ENCODE results near the gene HS6ST1.

Gene HS6ST1

GRCh38 chr2:128249555-128249954, 69.1 kb downstream of the HS6ST1 start:
- H3K4me1 Mint-ChIP-seq: peaks cover 10% of the 10 kb centered on the region
- no peaks in the 10 kb centered on the region for H3K9me3 Mint-ChIP-seq
- ATAC-seq (replicated peaks; ENCODE audit: extremely low read depth, poor library complexity, severe bottlenecking) (no peak), DNase-seq (ENCODE audit: low spot score in 2 of 2) (no peak)
- peaks cover 10% of the 10 kb centered on the region for H3K27me3 Mint-ChIP-seq
- H3K27ac Mint-ChIP-seq (ENCODE audit: low read depth): no peak overlapping the region
- H3K4me3 Mint-ChIP-seq: no peak overlapping the region
- H3K36me3 Mint-ChIP-seq (ENCODE audit: insufficient read depth): no peaks in the 10 kb centered on the region

GRCh38 chr2:128245813-128246212, 72.9 kb downstream of the HS6ST1 start:
- Mint-ChIP-seq H3K27ac (ENCODE audit: low read depth) (no peak overlapping the region), H3K27me3 (no peaks in the 10 kb centered on the region), H3K4me3 (no peak overlapping the region), H3K36me3 (ENCODE audit: insufficient read depth) (no peaks in the 10 kb centered on the region), H3K4me1 (peaks cover 10% of the 10 kb centered on the region), H3K9me3 (no peaks in the 10 kb centered on the region)
- DNase-seq (ENCODE audit: low spot score in 2 of 2) (no peak), ATAC-seq (replicated peaks; ENCODE audit: extremely low read depth, poor library complexity, severe bottlenecking) (no peak)

GRCh38 chr2:128241896-128242295, 76.8 kb downstream of the HS6ST1 start:
- Mint-ChIP-seq H3K36me3 (ENCODE audit: insufficient read depth) (no peaks in the 10 kb centered on the region), H3K27ac (ENCODE audit: low read depth) (no peak overlapping the region), H3K9me3 (no peaks in the 10 kb centered on the region), H3K4me1 (peaks cover 9% of the 10 kb centered on the region), H3K27me3 (peaks cover 13% of the 10 kb centered on the region), H3K4me3 (no peak overlapping the region)
- no peak for DNase-seq (ENCODE audit: low spot score in 2 of 2)
- ATAC-seq (replicated peaks; ENCODE audit: extremely low read depth, poor library complexity, severe bottlenecking): no peak

GRCh38 chr2:128237911-128238697, 80.6 kb downstream of the HS6ST1 start:
- DNase-seq (ENCODE audit: low spot score in 2 of 2) (no peak), ATAC-seq (replicated peaks; ENCODE audit: extremely low read depth, poor library complexity, severe bottlenecking) (no peak)
- no peaks in the 10 kb centered on the region for H3K9me3 Mint-ChIP-seq
- no peaks in the 10 kb centered on the region for H3K36me3 Mint-ChIP-seq (ENCODE audit: insufficient read depth)
- no peak overlapping the region for H3K27ac Mint-ChIP-seq (ENCODE audit: low read depth)
- peaks cover 5% of the 10 kb centered on the region for H3K4me1 Mint-ChIP-seq
- no peak overlapping the region for H3K4me3 Mint-ChIP-seq
- peaks cover 13% of the 10 kb centered on the region for H3K27me3 Mint-ChIP-seq

- no peaks in the 10 kb centered on the region for H3K9me3 Mint-ChIP-seq
- H3K36me3 Mint-ChIP-seq (ENCODE audit: insufficient read depth): peaks cover 2% of the 10 kb centered on the region
- H3K27ac Mint-ChIP-seq (ENCODE audit: low read depth): no peak overlapping the region
- peaks cover 5% of the 10 kb centered on the region for H3K4me1 Mint-ChIP-seq
- DNase-seq (ENCODE audit: low spot score in 2 of 2): no peak
- no peak overlapping the region for H3K4me3 Mint-ChIP-seq
- H3K27me3 Mint-ChIP-seq: peaks cover 13% of the 10 kb centered on the region
- ATAC-seq (replicated peaks; ENCODE audit: extremely low read depth, poor library complexity, severe bottlenecking): no peak
Observed at GRCh38 chr2:128237081-128237534, 81.6 kb downstream of the HS6ST1 start.

GRCh38 chr2:128236491-128237035, 82.1 kb downstream of the HS6ST1 start:
- H3K4me3 Mint-ChIP-seq: no peak overlapping the region
- peaks cover 5% of the 10 kb centered on the region for H3K4me1 Mint-ChIP-seq

GRCh38 chr2:128235581-128235980, 83.1 kb downstream of the HS6ST1 start:
- ATAC-seq (replicated peaks; ENCODE audit: extremely low read depth, poor library complexity, severe bottlenecking) (no peak), DNase-seq (ENCODE audit: low spot score in 2 of 2) (no peak)
- peaks cover 5% of the 10 kb centered on the region for H3K4me1 Mint-ChIP-seq
- H3K27ac Mint-ChIP-seq (ENCODE audit: low read depth): no peak overlapping the region
- no peak overlapping the region for H3K4me3 Mint-ChIP-seq
- peaks cover 2% of the 10 kb centered on the region for H3K36me3 Mint-ChIP-seq (ENCODE audit: insufficient read depth)
- H3K9me3 Mint-ChIP-seq: no peaks in the 10 kb centered on the region
- H3K27me3 Mint-ChIP-seq: peaks cover 13% of the 10 kb centered on the region

More at GRCh38 chr2:128236491-128237035, 82.1 kb downstream of the HS6ST1 start:
- DNase-seq (ENCODE audit: low spot score in 2 of 2): no peak
- H3K27ac Mint-ChIP-seq (ENCODE audit: low read depth): no peak overlapping the region
- no peak for ATAC-seq (replicated peaks; ENCODE audit: extremely low read depth, poor library complexity, severe bottlenecking)
- H3K36me3 Mint-ChIP-seq (ENCODE audit: insufficient read depth): peaks cover 2% of the 10 kb centered on the region
- H3K27me3 Mint-ChIP-seq: peaks cover 13% of the 10 kb centered on the region
- H3K9me3 Mint-ChIP-seq: no peaks in the 10 kb centered on the region

GRCh38 chr2:128234613-128235012, 84.1 kb downstream of the HS6ST1 start:
- H3K27ac Mint-ChIP-seq (ENCODE audit: low read depth): no peak overlapping the region
- no peak overlapping the region for H3K4me3 Mint-ChIP-seq
- H3K27me3 Mint-ChIP-seq: peaks cover 13% of the 10 kb centered on the region
- H3K36me3 Mint-ChIP-seq (ENCODE audit: insufficient read depth): peaks cover 2% of the 10 kb centered on the region
- peaks cover 5% of the 10 kb centered on the region for H3K4me1 Mint-ChIP-seq
- ATAC-seq (replicated peaks; ENCODE audit: extremely low read depth, poor library complexity, severe bottlenecking): no peak
- no peaks in the 10 kb centered on the region for H3K9me3 Mint-ChIP-seq
- no peak for DNase-seq (ENCODE audit: low spot score in 2 of 2)

- Mint-ChIP-seq H3K9me3 (no peaks in the 10 kb centered on the region), H3K27ac (ENCODE audit: low read depth) (no peak overlapping the region), H3K36me3 (ENCODE audit: insufficient read depth) (peaks cover 2% of the 10 kb centered on the region), H3K27me3 (peaks cover 13% of the 10 kb centered on the region), H3K4me1 (peaks cover 5% of the 10 kb centered on the region), H3K4me3 (peak overlapping the region; percentile 80)
- DNase-seq (ENCODE audit: low spot score in 2 of 2) (no peak), ATAC-seq (replicated peaks; ENCODE audit: extremely low read depth, poor library complexity, severe bottlenecking) (no peak)
Observed at GRCh38 chr2:128233790-128234395, 84.8 kb downstream of the HS6ST1 start.

GRCh38 chr2:128232965-128233789, 85.5 kb downstream of the HS6ST1 start:
- Mint-ChIP-seq H3K27ac (ENCODE audit: low read depth) (no peak overlapping the region), H3K36me3 (ENCODE audit: insufficient read depth) (peaks cover 2% of the 10 kb centered on the region), H3K27me3 (peaks cover 5% of the 10 kb centered on the region), H3K4me3 (peak overlapping the region; percentile 80), H3K4me1 (peaks cover 5% of the 10 kb centered on the region), H3K9me3 (no peaks in the 10 kb centered on the region)
- ATAC-seq (replicated peaks; ENCODE audit: extremely low read depth, poor library complexity, severe bottlenecking) (peak; percentile 91), DNase-seq (ENCODE audit: low spot score in 2 of 2) (peak; percentile 65 to 66)

GRCh38 chr2:128228894-128229293, 89.8 kb downstream of the HS6ST1 start:
- Mint-ChIP-seq H3K27ac (ENCODE audit: low read depth) (no peak overlapping the region), H3K9me3 (no peaks in the 10 kb centered on the region), H3K4me3 (no peak overlapping the region), H3K36me3 (ENCODE audit: insufficient read depth) (peaks cover 2% of the 10 kb centered on the region), H3K4me1 (peaks cover 5% of the 10 kb centered on the region), H3K27me3 (no peaks in the 10 kb centered on the region)
- no peak for ATAC-seq (replicated peaks; ENCODE audit: extremely low read depth, poor library complexity, severe bottlenecking)
- DNase-seq (ENCODE audit: low spot score in 2 of 2): no peak

GRCh38 chr2:128227862-128228261, 90.8 kb downstream of the HS6ST1 start:
- Mint-ChIP-seq H3K27ac (ENCODE audit: low read depth) (no peak overlapping the region), H3K4me1 (no peaks in the 10 kb centered on the region), H3K27me3 (peaks cover 5% of the 10 kb centered on the region), H3K36me3 (ENCODE audit: insufficient read depth) (peaks cover 2% of the 10 kb centered on the region), H3K4me3 (no peak overlapping the region), H3K9me3 (no peaks in the 10 kb centered on the region)
- ATAC-seq (replicated peaks; ENCODE audit: extremely low read depth, poor library complexity, severe bottlenecking) (no peak), DNase-seq (ENCODE audit: low spot score in 2 of 2) (no peak)

All from central memory CD8-positive, alpha-beta T cell (primary cell).